Sigmoid colon (tissue), 7 donors: ENCODE measurements around the gene GMPPA. TPM values are rescaled to one million over a fixed set of nuclear protein-coding genes. Genes with fewer than 3 reads are reported as not detected.
A peak's percentile ranks its signal among the peaks of the same experiment; 100 is the strongest.

ENCODE experiments used
- DNase-seq: peaks from one replicate; pipeline ENCODE4 v3.0.0-alpha.2; 2019
- H3K27ac ChIP-seq, 4 donors: fragments of 200-600 bp; sonication (generic); one replicate each; pipeline ENCODE4 v1.5.1; 2016 to 2019; ENCODE audit warnings: mild to moderate bottlenecking in 1 of 4
- H3K27me3 ChIP-seq, 3 donors: fragments of 200-600 bp; sonication (generic); one replicate each; pipeline ENCODE4 v1.5.1; 2019; ENCODE audit warnings: mild to moderate bottlenecking in 1 of 3
- H3K36me3 ChIP-seq, 4 donors: fragments of 200-600 bp; sonication (generic); one replicate each; pipeline ENCODE4 v1.5.1; 2016 to 2019
- H3K4me1 ChIP-seq, 4 donors: fragments of 200-600 bp; sonication (generic); one replicate each; pipeline ENCODE4 v1.5.1; 2017 to 2019
- H3K4me3 ChIP-seq, 4 donors: fragments of 200-600 bp; sonication (generic); one replicate each; pipeline ENCODE4 v1.5.1; 2017 to 2019; ENCODE audit warnings: mild to moderate bottlenecking in 2 of 4, moderate library complexity in 1 of 4
- H3K9me3 ChIP-seq, 4 donors: fragments of 200-600 bp in 3 of 4; sonication (generic) in 3 of 4; one replicate each; pipeline versions ENCODE4 v1.5.1 to v1.6.1; 2013 to 2019
- EP300 ChIP-seq, 4 donors: sonication (generic); formaldehyde crosslinking; IDR thresholded peaks; one replicate each; pipeline ENCODE4 v1.6.1; 2017; ENCODE audit warnings: antibody characterized with exemption in 4 of 4
- POLR2A ChIP-seq, 2 donors: fragments of 450-650 bp; IDR thresholded peaks; one replicate each; pipeline ENCODE4 v1.6.1; 2016; ENCODE audit warnings: antibody characterized with exemption in 2 of 2, mild to moderate bottlenecking in 2 of 2, moderate library complexity in 2 of 2
- POLR2AphosphoS5 ChIP-seq, 4 donors: sonication (generic); formaldehyde crosslinking; IDR thresholded peaks; one replicate each; pipeline ENCODE4 v1.6.1; 2017; ENCODE audit warnings: antibody characterized with exemption in 4 of 4
- WGBS, 2 donors: extraction: QIAGEN DNeasy Blood & Tissue Kit; methylation state at CpG; one replicate each; pipeline ENCODE4 v1.1.7; 2013; 5-methylcytosine and 5-hydroxymethylcytosine counted together
- intact Hi-C: fragments of 100-400 bp; cut with DNase I; formaldehyde crosslinking; loops from one replicate; pipeline ENCODE4 v1.15.1; 2023
- polyA plus RNA-seq, 3 donors: library from polyadenylated mRNA; stranded (reverse); fragments of 200-250 nt; gene quantifications; one replicate each; pipeline ENCODE4 v1.2.3, GENCODE V29; 2013
- total RNA-seq, 4 donors: library from RNA; depleted of rRNA; stranded (reverse); fragments of >200 nt; gene quantifications; one replicate each; pipeline ENCODE4 v1.1.0, GENCODE V29; 2016
- TF ChIP-seq, protein P1 (sequence below), 4 experiments: fragments of 450-650 bp in 3 of 4; fragments of 200-600 bp in 1 of 4; IDR thresholded peaks; one replicate each; pipeline ENCODE4 v1.5.1; 2016 to 2019; ENCODE audit warnings: antibody characterized with exemption in 4 of 4, mild to moderate bottlenecking in 3 of 4, moderate library complexity in 2 of 4
- donor health status: healthy with polysubstance abuse.
- donor health status: Bipolar disorder and iron deficiency.
- donor health status: healthy.

The GMPPA gene
- total and polyA plus RNA-seq, 7 donors: 13.9 to 52.8 (median 24.7) TPM

DNA sequence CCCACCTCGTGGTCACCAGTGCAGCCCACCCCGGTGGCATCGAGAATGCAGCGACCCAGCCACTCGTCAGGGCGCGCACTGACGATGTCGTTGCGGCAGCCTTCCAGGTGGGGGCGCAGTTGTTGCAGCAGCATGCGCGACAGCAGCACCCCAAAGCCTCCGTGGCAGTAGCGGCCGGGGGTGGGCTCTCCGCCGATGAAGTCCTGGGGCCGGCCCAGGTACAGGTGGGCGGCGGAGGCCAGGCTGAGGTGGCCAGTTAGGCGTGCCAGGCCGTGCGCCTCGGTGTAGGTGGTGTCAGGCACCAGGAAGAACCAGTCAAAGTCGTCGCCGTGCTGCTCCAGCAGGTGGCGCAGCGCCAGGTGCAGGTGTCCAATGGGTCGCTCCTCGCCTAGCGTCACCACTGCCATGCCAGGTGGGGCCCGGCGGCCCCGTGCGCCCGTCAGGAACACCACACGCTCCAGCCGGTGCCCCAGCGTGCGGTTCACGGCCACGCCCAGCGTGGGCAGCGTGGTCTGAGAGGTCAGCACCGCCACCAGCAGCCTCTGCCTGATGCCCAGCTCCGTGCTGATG, 43.0 kb downstream of the GMPPA start:
- TF ChIP-seq, protein P1, sequence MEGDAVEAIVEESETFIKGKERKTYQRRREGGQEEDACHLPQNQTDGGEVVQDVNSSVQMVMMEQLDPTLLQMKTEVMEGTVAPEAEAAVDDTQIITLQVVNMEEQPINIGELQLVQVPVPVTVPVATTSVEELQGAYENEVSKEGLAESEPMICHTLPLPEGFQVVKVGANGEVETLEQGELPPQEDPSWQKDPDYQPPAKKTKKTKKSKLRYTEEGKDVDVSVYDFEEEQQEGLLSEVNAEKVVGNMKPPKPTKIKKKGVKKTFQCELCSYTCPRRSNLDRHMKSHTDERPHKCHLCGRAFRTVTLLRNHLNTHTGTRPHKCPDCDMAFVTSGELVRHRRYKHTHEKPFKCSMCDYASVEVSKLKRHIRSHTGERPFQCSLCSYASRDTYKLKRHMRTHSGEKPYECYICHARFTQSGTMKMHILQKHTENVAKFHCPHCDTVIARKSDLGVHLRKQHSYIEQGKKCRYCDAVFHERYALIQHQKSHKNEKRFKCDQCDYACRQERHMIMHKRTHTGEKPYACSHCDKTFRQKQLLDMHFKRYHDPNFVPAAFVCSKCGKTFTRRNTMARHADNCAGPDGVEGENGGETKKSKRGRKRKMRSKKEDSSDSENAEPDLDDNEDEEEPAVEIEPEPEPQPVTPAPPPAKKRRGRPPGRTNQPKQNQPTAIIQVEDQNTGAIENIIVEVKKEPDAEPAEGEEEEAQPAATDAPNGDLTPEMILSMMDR (IDR thresholded peaks at IDR 0.05): peak; percentile 87 to 96 (median 90)
- no peak for TF ChIP-seq POLR2AphosphoS5 (IDR thresholded peaks at IDR 0.05)
- 6 to 8% methylated on average over 48 of the region's 48 CpGs for WGBS, 2 donors
- Histone ChIP-seq H3K4me3 (peak overlapping the region in 3 of 4 donors; percentile 2 to 26 (median 9)), H3K36me3 (peaks cover 6 to 30% (median 15%) of the 10 kb centered on the region in 4 donors), H3K9me3 (no peaks in the 10 kb centered on the region), H3K27me3 (no peaks in the 10 kb centered on the region), H3K4me1 (peaks cover 0 to 41% (median 31%) of the 10 kb centered on the region in 4 donors), H3K27ac (peak overlapping the region in 2 of 4 donors; percentile 92 to 97)
- intact Hi-C loops: loop anchor here (2.0 to 10.0 kb wide), 4 partner anchors 101 to 247 kb away; no protein-coding TSS in a partner anchor
- peak; percentile 83 for DNase-seq

- peak overlapping the region; percentile 90 to 97 (median 92) for H3K27ac ChIP-seq
- no peak for DNase-seq
- peaks cover 0 to 38% (median 30%) of the 10 kb centered on the region in 4 donors for H3K4me1 ChIP-seq
- WGBS, 2 donors: 0% methylated on average over 66 of the region's 66 CpGs
- no peaks in the 10 kb centered on the region for H3K9me3 ChIP-seq
- no peak for TF ChIP-seq POLR2AphosphoS5 (IDR thresholded peaks at IDR 0.05)
- TF ChIP-seq, protein P1 (IDR thresholded peaks at IDR 0.05): no peak
- TF ChIP-seq POLR2A (IDR thresholded peaks at IDR 0.05): no peak
- TF ChIP-seq EP300 (IDR thresholded peaks at IDR 0.05): no peak
- no peaks in the 10 kb centered on the region for H3K27me3 ChIP-seq
- peaks cover 6 to 30% (median 15%) of the 10 kb centered on the region in 4 donors for H3K36me3 ChIP-seq
- H3K4me3 ChIP-seq: peak overlapping the region; percentile 47 to 92 (median 74)
- intact Hi-C loops: loop anchor here (2.0 to 10.0 kb wide), 3 partner anchors 146 to 248 kb away; no protein-coding TSS in a partner anchor
Measured at GRCh38 chr2:219542931-219543595, 44.4 kb downstream of the GMPPA start.

DNA sequence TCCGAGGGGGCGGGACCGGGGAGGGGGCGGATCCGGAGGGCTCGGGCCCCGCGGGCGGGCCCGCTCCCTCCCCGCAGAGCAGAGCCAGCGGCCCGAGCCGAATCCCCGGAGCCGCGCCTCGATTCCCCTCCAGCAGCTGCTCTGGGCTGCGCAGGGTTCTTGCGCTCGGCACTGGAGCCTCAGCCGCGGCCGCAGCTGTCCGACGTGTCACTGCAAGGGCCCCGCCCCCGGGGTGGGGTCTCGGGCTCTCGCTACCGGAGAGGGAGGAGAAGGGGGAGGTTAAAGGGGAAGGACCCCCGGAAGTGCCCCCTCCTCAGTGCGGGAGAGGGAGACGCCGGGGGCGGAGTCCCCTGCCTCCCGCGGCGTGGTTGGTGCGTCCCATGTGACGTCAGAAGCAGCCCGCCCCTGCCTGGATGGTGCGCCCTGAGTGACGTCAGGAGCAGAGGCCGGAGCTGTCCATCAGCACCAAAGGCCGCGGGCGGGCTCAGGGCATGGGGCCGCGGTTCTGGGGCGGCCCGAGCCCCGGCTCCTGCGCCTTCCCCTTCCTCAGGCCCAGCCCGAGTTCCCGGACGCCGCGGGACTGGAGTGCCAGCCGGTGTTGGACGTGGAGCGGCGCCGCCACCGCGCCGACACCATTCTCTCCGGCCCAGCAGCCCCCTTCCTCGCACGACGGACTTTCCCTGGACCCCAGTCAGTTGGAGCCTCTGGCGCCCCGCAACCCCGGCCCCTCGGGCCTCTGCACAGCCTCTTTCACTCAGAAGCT, 45.1 kb downstream of the GMPPA start, which contains the start of the genes CHPF and TMEM198:
TSS of gene CHPF (minus strand) at position 214 of the 763 bp plus-strand sequence. CDS start 271 bp downstream, outside the sequence.
TSS of gene TMEM198 (plus strand) at position 433 of the 763 bp plus-strand sequence. CDS start 700 bp downstream, outside the sequence.
- peaks cover 0 to 31% (median 25%) of the 10 kb centered on the region in 4 donors for H3K4me1 ChIP-seq
- intact Hi-C loops: loop anchor here (2.0 to 10.0 kb wide), 4 partner anchors 55 to 249 kb away; no protein-coding TSS in a partner anchor
- 1% methylated on average over 75 of the region's 75 CpGs for WGBS, 2 donors

GRCh38 chr2:219544567-219544966, 45.9 kb downstream of the GMPPA start:
- TF ChIP-seq POLR2AphosphoS5 (IDR thresholded peaks at IDR 0.05) (no peak), POLR2A (IDR thresholded peaks at IDR 0.05) (no peak), EP300 (IDR thresholded peaks at IDR 0.05) (no peak)
- TF ChIP-seq, protein P1 (IDR thresholded peaks at IDR 0.05): no peak
- DNase-seq: no peak
- peaks cover 0 to 31% (median 25%) of the 10 kb centered on the region in 4 donors for H3K4me1 ChIP-seq
- no peaks in the 10 kb centered on the region for H3K27me3 ChIP-seq
- WGBS, 2 donors: 51 to 52% methylated on average over 9 of the region's 9 CpGs
- H3K27ac ChIP-seq: peak overlapping the region in 3 of 4 donors; percentile 91 to 97 (median 92)
- H3K36me3 ChIP-seq: peaks cover 6 to 20% (median 10%) of the 10 kb centered on the region in 4 donors
- H3K9me3 ChIP-seq: no peaks in the 10 kb centered on the region
- intact Hi-C loops: loop anchor here (2.0 to 10.0 kb wide), 2 partner anchors 54 to 250 kb away; no protein-coding TSS in a partner anchor
- peak overlapping the region in 3 of 4 donors; percentile 73 to 92 (median 75) for H3K4me3 ChIP-seq

More for the DNA sequence above, 45.1 kb downstream of the GMPPA start, which contains the start of the genes CHPF and TMEM198:
- Histone ChIP-seq H3K9me3 (no peaks in the 10 kb centered on the region), H3K27me3 (no peaks in the 10 kb centered on the region), H3K36me3 (peaks cover 6 to 28% (median 15%) of the 10 kb centered on the region in 4 donors), H3K4me3 (peak within 1 kb of the TSS; percentile 47 to 92 (median 74)), H3K27ac (peak within 1 kb of the TSS; percentile 90 to 97 (median 92))
- peak; percentile 100 for DNase-seq
- TF ChIP-seq, protein P1 (IDR thresholded peaks at IDR 0.05): no peak
- TF ChIP-seq POLR2A (IDR thresholded peaks at IDR 0.05) (peak; percentile 33 to 49), POLR2AphosphoS5 (IDR thresholded peaks at IDR 0.05) (peak; percentile 70 to 82 (median 74)), EP300 (IDR thresholded peaks at IDR 0.05) (peak in 1 of 4 donors; percentile 7)
